Peyer's patch (tissue), 4 donors: ENCODE measurements around the gene P2RX6. TPM values are rescaled to one million over a fixed set of nuclear protein-coding genes. Genes with fewer than 3 reads are reported as not detected.

Experiments used
- DNase-seq, 3 donors: peaks; one replicate each; pipeline ENCODE4 v3.0.0-alpha.2; 2017 to 2019
- H3K27ac ChIP-seq, 4 donors: fragments of 200-600 bp; sonication (generic); one replicate each; pipeline ENCODE4 v1.5.1; 2016 to 2019
- H3K27me3 ChIP-seq, 2 donors: fragments of 200-600 bp; sonication (generic); one replicate each; pipeline ENCODE4 v1.5.1; 2019
- H3K36me3 ChIP-seq, 3 donors: fragments of 200-600 bp; sonication (generic); one replicate each; pipeline ENCODE4 v1.5.1; 2016 to 2019
- H3K4me1 ChIP-seq, 4 donors: fragments of 200-600 bp; sonication (generic); one replicate each; pipeline ENCODE4 v1.5.1; 2016 to 2019
- H3K4me3 ChIP-seq, 4 donors: fragments of 200-600 bp; sonication (generic); 1 replicate in 3 of 4; 2 replicates in 1 of 4; pipeline ENCODE4 v1.5.1; 2016 to 2019; ENCODE audit warnings: mild to moderate bottlenecking in 1 of 4
- H3K9me3 ChIP-seq, 4 donors: fragments of 200-600 bp; sonication (generic); one replicate each; pipeline ENCODE4 v1.5.1; 2016 to 2019; ENCODE audit warnings: mild to moderate bottlenecking in 1 of 4
- CTCF ChIP-seq, 6 experiments: fragments of 450-650 bp in 4 of 6; fragments of 200-600 bp in 2 of 6; sonication (generic) in 1 of 6; IDR thresholded peaks; one replicate each; pipeline ENCODE4 v1.5.1; 2017 to 2019; ENCODE audit warnings: antibody characterized with exemption in 6 of 6, mild to moderate bottlenecking in 3 of 6, moderate library complexity in 1 of 6
- POLR2A ChIP-seq, 2 donors: fragments of 450-650 bp; IDR thresholded peaks; one replicate each; pipeline ENCODE4 v1.5.1; 2017; ENCODE audit warnings: antibody characterized with exemption in 2 of 2, mild to moderate bottlenecking in 2 of 2, moderate library complexity in 2 of 2
- total RNA-seq, 4 donors: library from RNA; depleted of rRNA; stranded (reverse); fragments of >200 nt; gene quantifications; one replicate each; pipeline ENCODE4 v1.1.0, GENCODE V29; 2016

The P2RX6 gene
- total RNA-seq, 4 donors from 2014 or later, result 1.7 to 2.0 TPM; not detected in 2

DNA sequence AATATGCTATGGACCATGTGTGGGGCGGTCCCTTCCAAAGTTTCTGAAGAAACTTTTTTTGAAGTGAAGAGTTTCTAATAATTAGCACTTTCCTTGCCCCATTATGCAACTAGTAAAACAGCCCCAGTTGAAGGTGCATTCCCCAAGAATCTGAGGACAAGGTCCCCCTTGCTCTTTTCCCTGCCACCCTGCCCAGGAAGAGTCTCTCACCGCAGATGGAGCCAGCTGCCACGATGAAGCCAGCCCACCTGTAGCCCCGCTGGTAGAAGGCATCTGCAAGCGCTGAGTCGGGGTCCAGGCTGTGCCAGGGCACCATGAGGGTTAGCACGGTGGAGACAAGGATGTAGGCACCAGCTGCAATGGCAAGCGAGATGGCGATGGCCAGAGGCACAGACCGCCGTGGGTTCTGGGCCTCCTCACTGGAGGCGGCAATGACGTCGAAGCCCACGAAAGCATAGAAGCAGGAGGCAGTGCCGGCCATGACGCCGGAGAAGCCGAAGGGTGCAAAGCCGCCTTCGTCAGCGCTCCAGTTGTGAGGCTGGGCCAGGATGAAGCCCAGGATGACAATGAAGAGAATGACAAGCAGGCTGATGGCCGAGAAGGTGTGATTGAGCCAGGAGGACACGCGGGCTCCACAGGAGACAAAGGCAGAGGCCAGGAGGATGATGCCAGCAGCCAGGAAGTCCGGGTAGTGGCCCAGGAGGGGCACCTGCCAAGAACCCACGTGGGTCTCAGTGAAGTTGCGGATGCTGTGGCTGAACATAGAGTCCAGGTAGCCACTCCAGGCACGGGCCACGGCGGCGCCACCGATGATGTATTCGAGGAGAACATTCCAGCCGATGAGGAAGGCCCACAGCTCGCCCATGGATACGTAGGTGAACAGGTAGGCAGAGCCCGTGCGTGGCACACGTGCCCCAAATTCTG lies 15.9 kb downstream of the P2RX6 start:
- Histone ChIP-seq H3K27ac (no peak overlapping the region), H3K4me3 (no peak overlapping the region), H3K9me3 (no peaks in the 10 kb centered on the region), H3K27me3 (peaks cover 0 to 10% of the 10 kb centered on the region in 2 donors), H3K36me3 (no peaks in the 10 kb centered on the region), H3K4me1 (peaks cover 0 to 14% (median 3%) of the 10 kb centered on the region in 4 donors)
- TF ChIP-seq POLR2A (IDR thresholded peaks at IDR 0.05), result no peak
- TF ChIP-seq CTCF (IDR thresholded peaks at IDR 0.05), result no peak
- DNase-seq, result no peak

- Histone ChIP-seq H3K4me1 (peaks cover 0 to 14% (median 3%) of the 10 kb centered on the region in 4 donors), H3K4me3 (peak overlapping the region in 2 of 4 donors; percentile 47 to 49), H3K27me3 (peaks cover 0 to 10% of the 10 kb centered on the region in 2 donors), H3K36me3 (no peaks in the 10 kb centered on the region), H3K9me3 (no peaks in the 10 kb centered on the region), H3K27ac (no peak overlapping the region)
- TF ChIP-seq POLR2A (IDR thresholded peaks at IDR 0.05), result no peak
- TF ChIP-seq CTCF (IDR thresholded peaks at IDR 0.05), result no peak
- no peak for DNase-seq
Measured at GRCh38 chr22:21031545-21032036, 16.6 kb downstream of the P2RX6 start.

GRCh38 chr22:21032037-21032867 lies 17.3 kb downstream of the P2RX6 start, which contains the start of gene SLC7A4:
TSS of gene SLC7A4 (minus strand) at chr22:21032561. CDS start at chr22:21031812, 749 bp downstream.
- Histone ChIP-seq H3K27me3 (peaks cover 0 to 10% of the 10 kb centered on the region in 2 donors), H3K9me3 (no peaks in the 10 kb centered on the region), H3K27ac (no peak within 1 kb of the TSS), H3K4me1 (peaks cover 0 to 14% (median 3%) of the 10 kb centered on the region in 4 donors), H3K36me3 (no peaks in the 10 kb centered on the region), H3K4me3 (peak within 1 kb of the TSS in 3 of 4 donors; percentile 17 to 49 (median 47))
- TF ChIP-seq POLR2A (IDR thresholded peaks at IDR 0.05) (no peak), CTCF (IDR thresholded peaks at IDR 0.05) (no peak)
- no peak for DNase-seq

GRCh38 chr22:21032868-21033688 lies 18.1 kb downstream of the P2RX6 start:
- H3K36me3 ChIP-seq, result no peaks in the 10 kb centered on the region
- TF ChIP-seq CTCF (IDR thresholded peaks at IDR 0.05), result no peak
- no peak overlapping the region for H3K4me3 ChIP-seq
- H3K9me3 ChIP-seq, result no peaks in the 10 kb centered on the region
- H3K4me1 ChIP-seq, result peaks cover 0 to 14% (median 3%) of the 10 kb centered on the region in 4 donors
- no peak overlapping the region for H3K27ac ChIP-seq
- peaks cover 0 to 10% of the 10 kb centered on the region in 2 donors for H3K27me3 ChIP-seq
- DNase-seq, result no peak

DNA sequence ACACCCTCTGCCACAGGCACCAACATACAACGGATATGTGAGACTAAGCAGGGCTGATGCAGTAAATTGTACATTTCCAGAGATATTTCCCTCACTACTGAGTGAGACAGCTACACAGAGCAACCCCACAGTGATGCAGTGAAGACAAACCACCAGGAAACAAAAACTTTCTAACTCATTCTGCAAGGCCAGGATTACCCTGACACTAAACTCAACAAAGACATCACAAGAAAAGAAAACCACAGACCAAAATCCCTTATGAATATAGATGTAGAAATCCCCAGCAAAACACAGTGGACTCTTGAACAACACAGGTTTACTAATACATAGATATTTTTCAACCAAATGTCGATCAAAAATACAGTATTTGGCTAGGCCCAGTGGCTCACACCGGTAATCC lies 18.9 kb downstream of the P2RX6 start:
- Histone ChIP-seq H3K36me3 (no peaks in the 10 kb centered on the region), H3K27me3 (peaks cover 0 to 10% of the 10 kb centered on the region in 2 donors), H3K4me1 (peaks cover 0 to 14% (median 3%) of the 10 kb centered on the region in 4 donors), H3K27ac (no peak overlapping the region), H3K4me3 (no peak overlapping the region), H3K9me3 (no peaks in the 10 kb centered on the region)
- no peak for DNase-seq
- TF ChIP-seq CTCF (IDR thresholded peaks at IDR 0.05) (no peak), POLR2A (IDR thresholded peaks at IDR 0.05) (no peak)
